PC-3 (cell line): ENCODE results near the gene WWC2. TPM values are rescaled to one million over a fixed set of nuclear protein-coding genes. Genes with fewer than 3 reads are reported as not detected.

Experiments used
- ATAC-seq: fragments of 200-7000 bp; cut with Tn5 transposase; 2 replicates; pipeline ENCODE4 v1.9.1; 2020; ENCODE audit warnings: mild to moderate bottlenecking, moderate library complexity
- BruUV-seq: library from RNA; stranded (reverse); fragments of 400-500 nt; replicated peaks from 2 replicates; lab custom pipeline; 2021; lab: Mats Ljungman, UMichigan
- CTCF ChIA-PET: fragments of 300-600 bp; sonication (Branson Sonifier 250); formaldehyde crosslinking; loops from one replicate; lab custom pipeline; 2022; ENCODE audit warnings: antibody characterized with exemption; lab: Charles Lee
- POLR2A ChIA-PET: fragments of 300-600 bp; sonication (Branson Sonifier 250); formaldehyde crosslinking; loops from one replicate; lab custom pipeline; 2022; ENCODE audit warnings: antibody characterized with exemption; ENCODE audit not compliant: unreplicated experiment; lab: Charles Lee
- DNase-seq: peaks from one replicate; pipeline ENCODE4 v3.0.0-alpha.2; 2015
- H2AFZ ChIP-seq: fragments of 300-600 bp; sonication (generic); 2 replicates; pipeline ENCODE4 v1.6.0; 2016; ENCODE audit warnings: antibody characterized with exemption, low read length
- H3F3A ChIP-seq: fragments of 300-600 bp; sonication (generic); one replicate; pipeline ENCODE4 v1.6.0; 2017; ENCODE audit warnings: antibody characterized with exemption, low read length, control low read depth, mild to moderate bottlenecking; ENCODE audit not compliant: unreplicated experiment
- H3K27ac ChIP-seq: fragments of 300-600 bp; sonication (generic); 2 replicates; pipeline ENCODE4 v1.5.1; 2016; ENCODE audit warnings: mild to moderate bottlenecking, low read length
- H3K27me3 ChIP-seq: fragments of 300-600 bp; sonication (generic); 2 replicates; pipeline ENCODE4 v1.6.1; 2016; ENCODE audit warnings: low read length, mixed read lengths
- H3K36me3 ChIP-seq: fragments of 300-600 bp; sonication (generic); 2 replicates; pipeline ENCODE4 v1.6.1; 2016; ENCODE audit warnings: low read depth, mixed run types, low read length, mixed read lengths
- H3K4me1 ChIP-seq: fragments of 300-600 bp; sonication (generic); 2 replicates; pipeline ENCODE4 v1.5.1; 2016; ENCODE audit warnings: low read length; ENCODE audit not compliant: insufficient read depth
- H3K4me2 ChIP-seq: fragments of 300-600 bp; sonication (generic); 2 replicates; pipeline ENCODE4 v1.6.0; 2016; ENCODE audit warnings: low read length
- H3K4me3 ChIP-seq: fragments of 300-600 bp; sonication (generic); 2 replicates; pipeline ENCODE4 v1.5.1; 2016; ENCODE audit warnings: mild to moderate bottlenecking, low read length, mixed read lengths
- H3K79me2 ChIP-seq: fragments of 300-600 bp; sonication (generic); 2 replicates; pipeline ENCODE4 v1.6.1; 2017; ENCODE audit warnings: low read length, mixed read lengths
- H3K9ac ChIP-seq: fragments of 300-600 bp; sonication (generic); 2 replicates; pipeline ENCODE4 v1.6.0; 2016; ENCODE audit warnings: mild to moderate bottlenecking, low read length
- H3K9me2 ChIP-seq: fragments of 300-600 bp; sonication (generic); replicated peaks from 2 replicates; pipeline ENCODE4 v1.6.1; 2016; ENCODE audit warnings: mixed run types, low read length, mixed read lengths
- H3K9me3 ChIP-seq: fragments of 300-600 bp; sonication (generic); 2 replicates; pipeline ENCODE4 v1.6.1; 2016; ENCODE audit warnings: low read length, mixed read lengths
- H4K20me1 ChIP-seq: fragments of 300-600 bp; sonication (generic); 2 replicates; pipeline ENCODE4 v1.6.1; 2016; ENCODE audit warnings: low read length, mixed read lengths
- CTCF ChIP-seq: fragments of 300-600 bp; sonication (generic); conservative IDR thresholded peaks from 2 replicates; pipeline ENCODE4 v1.5.1; 2017; ENCODE audit warnings: antibody characterized with exemption, low read depth, mild to moderate bottlenecking, low read length
- EZH2 ChIP-seq: fragments of 300-600 bp; sonication (generic); IDR thresholded peaks from one replicate; pipeline ENCODE4 v1.6.1; 2017; ENCODE audit warnings: antibody characterized with exemption, mild to moderate bottlenecking, low read length; ENCODE audit not compliant: unreplicated experiment
- EZH2phosphoT487 ChIP-seq: fragments of 300-600 bp; sonication (generic); IDR thresholded peaks from 2 replicates; pipeline ENCODE4 v1.6.1; 2018; ENCODE audit warnings: mild to moderate bottlenecking, antibody characterized with exemption, low read length, borderline replicate concordance
- intact Hi-C: fragments of 100-400 bp; cut with micrococcal nuclease; formaldehyde crosslinking; loops from 2 replicates; pipeline ENCODE4 v1.9.0; 2023
- total RNA-seq: library from RNA; depleted of rRNA; stranded (reverse); fragments of >200 nt; gene quantifications from 2 replicates; pipeline ENCODE4 v1.2.3, GENCODE V29; 2014

The WWC2 gene
- total RNA-seq, 1 experiment from 2014 or later = 15.8 TPM

GRCh38 chr4:183094393-183095198, 4.5 kb upstream of the WWC2 start:
- ATAC-seq = no peak
- Histone ChIP-seq H3K27ac (no peak overlapping the region), H2AFZ (no peak overlapping the region), H3K4me3 (no peak overlapping the region), H3F3A (no peaks in the 10 kb centered on the region), H3K79me2 (peaks cover 4% of the 10 kb centered on the region; the same call in 1 of the 2 replicates), H3K9ac (no peak overlapping the region), H3K4me1 (peaks cover 11% of the 10 kb centered on the region), H3K36me3 (no peaks in the 10 kb centered on the region), H3K27me3 (no peaks in the 10 kb centered on the region), H3K9me3 (no peaks in the 10 kb centered on the region), H3K9me2 (no peaks in the 10 kb centered on the region), H4K20me1 (no peaks in the 10 kb centered on the region), H3K4me2 (peak overlapping the region; percentile 44; the same call in 1 of the 2 replicates)
- no TSS peak for BruUV-seq
- TF ChIP-seq CTCF (no peak), EZH2 (no peak), EZH2phosphoT487 (no peak)
- ChIA-PET POLR2A (no interaction called here), CTCF (no interaction called here)
- intact Hi-C loops = no loop called here
- peak; percentile 51 for DNase-seq

GRCh38 chr4:183095199-183095512, 3.9 kb upstream of the WWC2 start:
- POLR2A ChIA-PET = no interaction called here
- no peaks in the 10 kb centered on the region for H3K36me3 ChIP-seq
- H2AFZ ChIP-seq = no peak overlapping the region
- peaks cover 11% of the 10 kb centered on the region for H3K4me1 ChIP-seq
- peaks cover 10% of the 10 kb centered on the region for H3K79me2 ChIP-seq
- H3K9me3 ChIP-seq = no peaks in the 10 kb centered on the region
- TF ChIP-seq EZH2 (no peak), CTCF (no peak), EZH2phosphoT487 (no peak)
- no peaks in the 10 kb centered on the region for H3F3A ChIP-seq
- BruUV-seq = no TSS peak
- CTCF ChIA-PET = no interaction called here
- H3K27me3 ChIP-seq = no peaks in the 10 kb centered on the region
- H3K27ac ChIP-seq = no peak overlapping the region
- no peaks in the 10 kb centered on the region for H3K9me2 ChIP-seq
- no peak overlapping the region for H3K4me2 ChIP-seq
- DNase-seq (no peak), ATAC-seq (no peak)
- H3K4me3 ChIP-seq = no peak overlapping the region
- no peaks in the 10 kb centered on the region for H4K20me1 ChIP-seq
- no peak overlapping the region for H3K9ac ChIP-seq
- intact Hi-C loops = no loop called here

GRCh38 chr4:183096276-183096965, 2.6 kb upstream of the WWC2 start:
- BruUV-seq = no TSS peak
- Histone ChIP-seq H3F3A (no peaks in the 10 kb centered on the region), H3K4me3 (no peak overlapping the region), H3K79me2 (peaks cover 22% of the 10 kb centered on the region), H3K9me3 (no peaks in the 10 kb centered on the region), H3K27ac (no peak overlapping the region), H3K4me2 (no peak overlapping the region), H3K9me2 (no peaks in the 10 kb centered on the region), H3K9ac (no peak overlapping the region), H3K36me3 (no peaks in the 10 kb centered on the region), H3K4me1 (peaks cover 14% of the 10 kb centered on the region), H2AFZ (no peak overlapping the region), H3K27me3 (no peaks in the 10 kb centered on the region), H4K20me1 (no peaks in the 10 kb centered on the region)
- TF ChIP-seq CTCF = no peak
- TF ChIP-seq EZH2 = no peak
- no peak for TF ChIP-seq EZH2phosphoT487
- intact Hi-C loops = no loop called here
- no peak for ATAC-seq
- ChIA-PET POLR2A (no interaction called here), CTCF (no interaction called here)
- DNase-seq = no peak
